Endothelial cell of umbilical vein (primary cell): ENCODE data around the gene UQCRC1. TPM values are rescaled to one million over a fixed set of nuclear protein-coding genes. Genes with fewer than 3 reads are reported as not detected.
"Not testable (repeated sequence)": the region's sequence is repeated elsewhere in the genome, so short reads cannot be mapped to it uniquely, and the experiment has no call there.

ENCODE experiments used
- BruUV-seq: library from RNA; stranded (reverse); fragments of 400-500 nt; replicated peaks from 2 replicates; lab custom pipeline; 2021; lab: Mats Ljungman, UMichigan
- CTCF ChIA-PET: fragments of 300-600, 350-600 bp; sonication (Branson Sonifier 250); formaldehyde crosslinking; loops from one replicate; lab custom pipeline; 2021; ENCODE audit warnings: antibody characterized with exemption, inconsistent platforms; lab: Charles Lee
- POLR2A ChIA-PET: fragments of 300-600, 350-600 bp; sonication (Branson Sonifier 250); formaldehyde crosslinking; loops from one replicate; lab custom pipeline; 2021; ENCODE audit warnings: antibody characterized with exemption, inconsistent platforms; lab: Charles Lee
- DNase-seq: peaks from one replicate; pipeline ENCODE4 v3.0.0-alpha.2; 2011; ENCODE audit warnings: low read depth, low spot score
- FAIRE-seq: peaks from 2 replicates; lab custom pipeline; 2011; peaks lifted over from hg19 to GRCh38; lab: Jason Lieb, UNC
- H2AFZ ChIP-seq: 2 replicates; pipeline ENCODE4 v1.6.0; 2012; ENCODE audit warnings: low read depth, low read length, control low read depth, inconsistent platforms
- H3K27ac ChIP-seq: 2 replicates; pipeline ENCODE4 v1.5.1; 2011; ENCODE audit warnings: low read depth, mild to moderate bottlenecking, control low read depth, low read length, moderate library complexity; ENCODE audit not compliant: insufficient read depth
- H3K27me3 ChIP-seq, 2 experiments: 2 replicates each; pipeline versions ENCODE4 v1.6.0 to v1.6.1; 2011; ENCODE audit warnings: low read length in 2 of 2, mixed read lengths in 1 of 2; ENCODE audit not compliant: control insufficient read depth in 2 of 2, insufficient read depth in 2 of 2
- H3K36me3 ChIP-seq, 2 experiments: 2 replicates in 1 of 2; 3 replicates in 1 of 2; pipeline ENCODE4 v1.5.1; 2011; ENCODE audit warnings: low read length in 2 of 2, mild to moderate bottlenecking in 1 of 2, moderate library complexity in 1 of 2; ENCODE audit not compliant: control insufficient read depth in 2 of 2, insufficient read depth in 2 of 2; ENCODE audit errors: extremely low read depth in 1 of 2
- H3K4me1 ChIP-seq: 3 replicates; pipeline ENCODE4 v1.5.1; 2011; ENCODE audit warnings: mild to moderate bottlenecking, low read length; ENCODE audit not compliant: control insufficient read depth, insufficient read depth; ENCODE audit errors: extremely low read depth
- H3K4me2 ChIP-seq: 2 replicates; pipeline ENCODE4 v1.6.1; 2011; ENCODE audit warnings: low read length, control low read depth, mixed read lengths; ENCODE audit not compliant: insufficient read depth
- H3K4me3 ChIP-seq, 3 experiments: fragments of 200-600 bp in 1 of 3; sonication (generic), shearing (Covaris generic) in 1 of 3; replicated peaks in 1 of 3; 2 replicates each; pipeline ENCODE4 v1.5.1; 2011 to 2016; ENCODE audit warnings: control low read depth in 3 of 3, low read length in 3 of 3, mild to moderate bottlenecking in 2 of 3, inconsistent platforms in 1 of 3, low read depth in 1 of 3, moderate library complexity in 1 of 3; ENCODE audit not compliant: insufficient read depth in 1 of 3
- H3K79me2 ChIP-seq: 2 replicates; pipeline ENCODE4 v1.6.0; 2012; ENCODE audit warnings: low read length, inconsistent platforms; ENCODE audit not compliant: control insufficient read depth, insufficient read depth
- H3K9ac ChIP-seq: replicated peaks from 2 replicates; pipeline ENCODE3; 2011; ENCODE audit warnings: low read length, control low read depth; ENCODE audit not compliant: insufficient read depth; ENCODE audit errors: extremely low read depth
- H3K9me1 ChIP-seq: replicated peaks from 3 replicates; pipeline ENCODE4 v1.6.0; 2011; ENCODE audit warnings: mild to moderate bottlenecking, low read length; ENCODE audit not compliant: control insufficient read depth, insufficient read depth; ENCODE audit errors: extremely low read depth
- H3K9me3 ChIP-seq: replicated peaks from 2 replicates; pipeline ENCODE4 v1.5.1; 2012; ENCODE audit warnings: low read length, inconsistent platforms; ENCODE audit not compliant: control insufficient read depth, insufficient read depth
- H4K20me1 ChIP-seq: replicated peaks from 2 replicates; pipeline ENCODE3; 2011; ENCODE audit warnings: mild to moderate bottlenecking, low read length; ENCODE audit not compliant: control insufficient read depth, insufficient read depth; ENCODE audit errors: extremely low read depth
- EZH2 ChIP-seq: IDR thresholded peaks from 2 replicates; pipeline ENCODE4 v1.6.1; 2012; ENCODE audit warnings: borderline replicate concordance, low read depth, mild to moderate bottlenecking, moderate library complexity, low read length, inconsistent platforms; ENCODE audit not compliant: severe bottlenecking
- FOS ChIP-seq: IDR thresholded peaks from 2 replicates; pipeline ENCODE4 v1.6.1; 2011; ENCODE audit warnings: mild to moderate bottlenecking, low read length, moderate library complexity, borderline replicate concordance; ENCODE audit not compliant: insufficient read depth
- GATA2 ChIP-seq: IDR thresholded peaks from 2 replicates; pipeline ENCODE4 v1.7.0; 2011; ENCODE audit warnings: low read depth, mild to moderate bottlenecking, moderate library complexity, mixed read lengths, low read length; ENCODE audit not compliant: insufficient read length, insufficient read depth
- JUN ChIP-seq: IDR thresholded peaks from 2 replicates; pipeline ENCODE4 v1.6.1; 2011; ENCODE audit warnings: borderline replicate concordance, low read depth; ENCODE audit not compliant: insufficient read length, insufficient read depth
- MYC ChIP-seq: IDR thresholded peaks from one replicate; pipeline ENCODE4 v1.6.1; 2011; ENCODE audit warnings: mild to moderate bottlenecking, low read depth, low read length
- POLR2A ChIP-seq: IDR thresholded peaks from 2 replicates; pipeline ENCODE4 v1.6.1; 2012; ENCODE audit warnings: low read depth, mild to moderate bottlenecking, control low read depth, low read length
- POLR2AphosphoS5 ChIP-seq: IDR thresholded peaks from 2 replicates; pipeline ENCODE4 v1.6.1; 2012; ENCODE audit warnings: low read depth, mild to moderate bottlenecking, control low read depth, low read length, moderate library complexity; ENCODE audit not compliant: insufficient read depth
- dilution Hi-C: fragments of 300-500 bp; cut with MboI; formaldehyde crosslinking; loops from one replicate; pipeline ENCODE4 v1.15.0; 2019; ENCODE audit warnings: low sequenced_read_pairs; ENCODE audit not compliant: extremely low pct_ligation_motif_present
- intact Hi-C: fragments of 100-400 bp; cut with micrococcal nuclease; formaldehyde crosslinking; loops from one replicate; pipeline ENCODE4 v1.10.0; 2022
- polyA plus RNA-seq, 4 experiments: library from polyadenylated mRNA; depleted of rRNA in 3 of 4; stranded (reverse) in 3 of 4; unstranded in 1 of 4; fragments of >200 nt; gene quantifications; 2 replicates each; pipeline versions ENCODE4 v1.2.1 to v1.2.3, GENCODE V29; 2011 to 2012; ENCODE audit warnings: missing spikeins in 1 of 4
- total RNA-seq: library from RNA; stranded (reverse); gene quantifications from 2 replicates; pipeline ENCODE4 v1.2.3, GENCODE V29; 2021
- TF ChIP-seq, protein P1 (sequence below), 2 donors: IDR thresholded peaks; 1 replicate in 1 of 2; 2 replicates in 1 of 2; pipeline ENCODE4 v1.5.1; 2011; ENCODE audit warnings: low read length in 2 of 2, mild to moderate bottlenecking in 2 of 2, moderate library complexity in 2 of 2, control low read depth in 1 of 2, inconsistent platforms in 1 of 2, low read depth in 1 of 2; ENCODE audit not compliant: insufficient read depth in 1 of 2; ENCODE audit errors: extremely low read depth in 1 of 2
- TF ChIP-seq, protein P2 (sequence below): IDR thresholded peaks from 2 replicates; pipeline ENCODE4 v1.6.1; 2011; ENCODE audit not compliant: insufficient read depth, insufficient read length

Gene UQCRC1
- total and polyA plus RNA-seq, 2 donors (not counting 3 experiments of a cell fraction or from before 2014, with no cell fraction given) = 184 to 427 TPM

DNA sequence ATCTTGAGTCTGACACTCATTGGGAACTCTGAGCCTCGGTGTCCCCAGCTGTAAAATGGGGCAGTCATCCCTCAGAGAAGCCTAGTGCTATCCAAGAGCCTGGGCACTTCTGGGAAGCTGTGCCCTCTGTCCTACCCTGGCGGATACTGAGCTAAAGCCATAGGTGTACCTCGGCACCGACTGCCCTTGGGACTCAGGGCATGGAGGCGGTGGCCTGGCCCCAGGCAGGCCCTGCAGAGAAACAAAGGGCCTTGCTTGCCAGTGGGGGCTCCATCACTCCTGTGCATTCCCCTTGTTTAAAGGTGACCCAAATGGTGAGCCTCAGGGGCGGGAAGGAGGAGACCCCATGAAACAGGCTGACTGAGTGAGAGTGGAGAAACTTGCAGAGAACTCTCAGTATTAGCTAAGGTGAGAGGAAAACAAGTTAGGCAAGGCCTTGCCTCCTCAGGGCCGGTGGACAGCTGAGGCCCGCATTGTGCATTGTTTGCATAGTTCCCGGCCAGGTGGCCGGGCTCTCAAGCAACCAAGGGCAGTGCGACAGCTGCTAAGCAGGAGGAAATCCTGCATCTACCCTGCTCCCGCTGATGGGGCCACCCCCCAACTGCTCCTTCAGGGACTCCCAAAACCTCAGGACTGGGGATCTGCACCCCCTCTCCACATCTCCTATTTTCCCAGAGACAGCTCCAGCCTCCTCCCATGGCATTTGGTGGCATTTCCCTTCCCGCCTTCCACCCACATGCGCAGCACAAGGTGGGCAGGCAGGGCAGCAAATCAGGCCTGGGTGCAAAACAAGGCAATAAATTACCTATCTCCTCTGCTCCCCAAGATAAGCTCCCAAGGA, 57.1 kb downstream of the UQCRC1 start:
- dilution Hi-C loops = no loop called here
- Histone ChIP-seq H3K27me3 (no peaks in the 10 kb centered on the region), H3K9ac (no peak overlapping the region), H3K36me3 (no peaks in the 10 kb centered on the region), H3K4me3 (no peak overlapping the region), H3K9me1 (no peaks in the 10 kb centered on the region), H3K27ac (no peak overlapping the region), H3K79me2 (no peaks in the 10 kb centered on the region), H4K20me1 (no peaks in the 10 kb centered on the region), H3K9me3 (no peaks in the 10 kb centered on the region), H2AFZ (no peak overlapping the region), H3K4me2 (no peak overlapping the region), H3K4me1 (peaks cover 3% of the 10 kb centered on the region)
- ChIA-PET POLR2A (interaction anchor here (0.6 kb wide), 1 partner anchor 96 kb away, joined by 3 read pairs; no protein-coding TSS in a partner anchor), CTCF (interaction anchor here (0.7 to 6.0 kb wide), 3 partner anchors 10 to 116 kb away, joined by 4 to 63 read pairs (median 5); no protein-coding TSS in a partner anchor)
- intact Hi-C loops = no loop called here
- FAIRE-seq (no peak), DNase-seq (no peak)
- BruUV-seq = no TSS peak
- TF ChIP-seq, protein P1, sequence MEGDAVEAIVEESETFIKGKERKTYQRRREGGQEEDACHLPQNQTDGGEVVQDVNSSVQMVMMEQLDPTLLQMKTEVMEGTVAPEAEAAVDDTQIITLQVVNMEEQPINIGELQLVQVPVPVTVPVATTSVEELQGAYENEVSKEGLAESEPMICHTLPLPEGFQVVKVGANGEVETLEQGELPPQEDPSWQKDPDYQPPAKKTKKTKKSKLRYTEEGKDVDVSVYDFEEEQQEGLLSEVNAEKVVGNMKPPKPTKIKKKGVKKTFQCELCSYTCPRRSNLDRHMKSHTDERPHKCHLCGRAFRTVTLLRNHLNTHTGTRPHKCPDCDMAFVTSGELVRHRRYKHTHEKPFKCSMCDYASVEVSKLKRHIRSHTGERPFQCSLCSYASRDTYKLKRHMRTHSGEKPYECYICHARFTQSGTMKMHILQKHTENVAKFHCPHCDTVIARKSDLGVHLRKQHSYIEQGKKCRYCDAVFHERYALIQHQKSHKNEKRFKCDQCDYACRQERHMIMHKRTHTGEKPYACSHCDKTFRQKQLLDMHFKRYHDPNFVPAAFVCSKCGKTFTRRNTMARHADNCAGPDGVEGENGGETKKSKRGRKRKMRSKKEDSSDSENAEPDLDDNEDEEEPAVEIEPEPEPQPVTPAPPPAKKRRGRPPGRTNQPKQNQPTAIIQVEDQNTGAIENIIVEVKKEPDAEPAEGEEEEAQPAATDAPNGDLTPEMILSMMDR (IDR thresholded peaks at IDR 0.05; ENCODE audit: extremely low read depth in 1 of 2, insufficient read depth in 1 of 2, low read depth in 1 of 2, low read length in 2 of 2) = no peak
- TF ChIP-seq MYC (no peak), FOS (no peak), GATA2 (no peak), EZH2 (no peak), POLR2A (no peak), POLR2AphosphoS5 (no peak), JUN (no peak)
- TF ChIP-seq, protein P2, sequence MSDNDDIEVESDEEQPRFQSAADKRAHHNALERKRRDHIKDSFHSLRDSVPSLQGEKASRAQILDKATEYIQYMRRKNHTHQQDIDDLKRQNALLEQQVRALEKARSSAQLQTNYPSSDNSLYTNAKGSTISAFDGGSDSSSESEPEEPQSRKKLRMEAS = no peak

DNA sequence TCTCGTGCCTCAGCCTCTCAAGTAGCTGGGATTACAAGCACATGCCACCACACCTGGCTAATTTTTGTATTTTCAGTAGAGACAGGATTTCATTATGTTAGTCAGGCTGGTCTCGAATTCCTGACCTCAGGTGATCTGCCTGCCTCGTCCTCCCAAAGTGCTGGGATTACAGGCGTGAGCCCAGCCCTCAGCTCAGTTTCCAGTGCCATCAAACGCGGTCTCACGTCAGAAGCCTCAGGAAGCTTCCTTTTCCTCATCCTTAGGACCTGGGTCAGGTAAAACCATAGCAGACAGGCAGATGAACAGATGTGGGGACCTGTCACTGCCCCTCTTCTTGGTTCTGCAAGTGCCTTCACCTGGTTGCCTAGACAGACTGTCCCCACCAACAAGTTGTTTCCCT, 57.8 kb downstream of the UQCRC1 start:
- H3K27ac ChIP-seq, H3K9me3 ChIP-seq, H2AFZ ChIP-seq, DNase-seq, H3K79me2 ChIP-seq, H3K36me3 ChIP-seq, H3K4me2 ChIP-seq, BruUV-seq, H3K27me3 ChIP-seq, H3K9ac ChIP-seq, H3K4me1 ChIP-seq, H4K20me1 ChIP-seq, dilution Hi-C loops, FAIRE-seq, H3K9me1 ChIP-seq, intact Hi-C loops, H3K4me3 ChIP-seq, POLR2A ChIA-PET: not testable (repeated sequence)
- CTCF ChIA-PET = interaction anchor here (0.7 to 6.0 kb wide), 4 partner anchors 30 to 151 kb away, joined by 3 to 63 read pairs (median 34); a partner anchor contains a TSS
